ENCODE results near the gene E4F1. TPM values are rescaled to one million over a fixed set of nuclear protein-coding genes. Genes with fewer than 3 reads are reported as not detected.

E4F1 gene
- total and polyA plus RNA-seq, 2 of the 13 experiments (the other 11 are each of a cell fraction or from before 2014, with no cell fraction given), result 13.8 to 19.5 TPM

DNA sequence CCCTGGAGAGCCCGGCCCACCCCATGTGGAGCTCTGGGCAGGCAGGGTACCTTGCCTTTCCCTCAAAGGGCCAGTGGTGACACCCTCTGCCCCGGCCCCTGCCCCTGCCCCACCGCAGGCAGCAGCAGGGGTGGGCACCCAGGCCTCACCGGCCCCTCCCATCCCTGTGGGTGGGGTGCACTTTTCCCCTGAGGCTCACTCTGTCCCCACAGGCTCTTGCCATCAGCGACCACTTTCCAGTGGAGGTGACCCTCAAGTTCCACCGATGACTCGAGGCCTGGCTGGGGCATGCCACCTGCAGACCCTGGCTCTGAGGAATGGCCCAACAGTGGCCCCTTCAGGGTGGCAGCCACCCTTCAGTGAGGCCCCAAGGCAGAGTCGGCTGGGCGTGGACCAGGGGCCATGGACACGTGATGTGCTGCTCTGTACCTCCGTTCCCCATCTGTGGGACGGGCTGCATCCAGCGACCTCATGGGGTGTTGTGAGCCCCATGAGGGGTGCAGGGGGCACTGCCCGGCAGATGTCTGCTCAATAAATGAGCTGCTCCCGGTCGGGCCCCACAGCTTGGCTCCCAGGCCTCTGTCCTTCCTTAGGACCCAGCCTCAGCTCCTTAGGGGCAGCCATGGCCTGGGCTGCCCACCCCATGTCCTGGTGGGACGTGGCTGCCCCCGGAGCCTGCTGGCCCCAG lies 14.9 kb downstream of the E4F1 start (continued):
- TF ChIP-seq GTF2F1 (IDR thresholded peaks at IDR 0.05; ENCODE audit: low read length) (no peak), NFIB (CRISPR knock-in tag; IDR thresholded peaks at IDR 0.05; ENCODE audit: borderline replicate concordance) (no peak), NCOA2 (CRISPR knock-in tag; IDR thresholded peaks at IDR 0.05) (no peak), ZNF12 (CRISPR knock-in tag; IDR thresholded peaks at IDR 0.05) (no peak), SMAD1 (CRISPR knock-in tag; IDR thresholded peaks at IDR 0.05; ENCODE audit: borderline replicate concordance, low read depth) (no peak), ARID2 (CRISPR knock-in tag; IDR thresholded peaks at IDR 0.05; ENCODE audit: borderline replicate concordance) (no peak), USF2 (IDR thresholded peaks at IDR 0.05; ENCODE audit: low read depth, low read length) (0 out of 2 replicates have a peak, but pooled peaks have one; percentile 5), USF2 (CRISPR knock-in tag; IDR thresholded peaks at IDR 0.05; ENCODE audit: borderline replicate concordance) (no peak), ETV6 (CRISPR knock-in tag; conservative IDR thresholded peaks at IDR 0.05) (no peak), ZNF326 (CRISPR knock-in tag; IDR thresholded peaks at IDR 0.05; ENCODE audit: borderline replicate concordance) (peak; percentile 35; the same call in 1 of the 2 replicates), ZNF720 (CRISPR knock-in tag; IDR thresholded peaks at IDR 0.05) (no peak), KAT2B (IDR thresholded peaks at IDR 0.05; ENCODE audit: borderline replicate concordance, low read depth, low read length) (no peak), SNAPC4 (CRISPR knock-in tag; IDR thresholded peaks at IDR 0.05) (no peak), ZNF136 (CRISPR knock-in tag; IDR thresholded peaks at IDR 0.05; ENCODE audit: low read depth) (no peak), ZNF124 (CRISPR knock-in tag; IDR thresholded peaks at IDR 0.05) (no peak), GMEB1 (CRISPR knock-in tag; IDR thresholded peaks at IDR 0.05; ENCODE audit: borderline replicate concordance) (no peak), ZNF788 (CRISPR knock-in tag; IDR thresholded peaks at IDR 0.05; ENCODE audit: borderline replicate concordance) (no peak)
- TF ChIP-seq, protein P1, sequence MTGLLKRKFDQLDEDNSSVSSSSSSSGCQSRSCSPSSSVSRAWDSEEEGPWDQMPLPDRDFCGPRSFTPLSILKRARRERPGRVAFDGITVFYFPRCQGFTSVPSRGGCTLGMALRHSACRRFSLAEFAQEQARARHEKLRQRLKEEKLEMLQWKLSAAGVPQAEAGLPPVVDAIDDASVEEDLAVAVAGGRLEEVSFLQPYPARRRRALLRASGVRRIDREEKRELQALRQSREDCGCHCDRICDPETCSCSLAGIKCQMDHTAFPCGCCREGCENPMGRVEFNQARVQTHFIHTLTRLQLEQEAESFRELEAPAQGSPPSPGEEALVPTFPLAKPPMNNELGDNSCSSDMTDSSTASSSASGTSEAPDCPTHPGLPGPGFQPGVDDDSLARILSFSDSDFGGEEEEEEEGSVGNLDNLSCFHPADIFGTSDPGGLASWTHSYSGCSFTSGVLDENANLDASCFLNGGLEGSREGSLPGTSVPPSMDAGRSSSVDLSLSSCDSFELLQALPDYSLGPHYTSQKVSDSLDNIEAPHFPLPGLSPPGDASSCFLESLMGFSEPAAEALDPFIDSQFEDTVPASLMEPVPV (CRISPR knock-in tag; IDR thresholded peaks at IDR 0.05), result no peak
